ENCODE results near the gene ANAPC16. TPM values are rescaled to one million over a fixed set of nuclear protein-coding genes. Genes with fewer than 3 reads are reported as not detected.

ANAPC16 gene
- polyA plus RNA-seq = 100 to 1,000 TPM; 112 to 176 (median 141) TPM
- long read RNA-seq, donor 1, transcript ANAPC16-201 (4 exons, 3,195 nt) = major isoform, 66 of 274 reads
- long read RNA-seq, donor 1, transcript ANAPC16-203 (3 exons, 734 nt) = minor isoform, 21 of 274 reads
- long read RNA-seq, donor 1, partial matches to known transcripts = 120 of 274 reads
- long read RNA-seq, donor 1, other reads (novel, unspliced or antisense) = 63 of 274 reads
- long read RNA-seq, donor 2, transcript ANAPC16-201 (4 exons, 3,195 nt) = major isoform, 15 of 25 reads
- long read RNA-seq, donor 2, partial matches to known transcripts = 0 of 25 reads
- long read RNA-seq, donor 2, other reads (novel, unspliced or antisense) = 9 of 25 reads
- long read RNA-seq, donor 3, transcript ANAPC16-201 (4 exons, 3,195 nt) = major isoform, 15 of 40 reads
- long read RNA-seq, donor 3, partial matches to known transcripts = 0 of 40 reads
- long read RNA-seq, donor 3, other reads (novel, unspliced or antisense) = 18 of 40 reads
- long read RNA-seq, donor 4, partial matches to known transcripts = 0 of 1 reads
- long read RNA-seq, donor 4, other reads (novel, unspliced or antisense) = 0 of 1 reads
- long read RNA-seq, donor 5, transcript ANAPC16-201 (4 exons, 3,195 nt) = major isoform, 10 of 30 reads
- long read RNA-seq, donor 5, partial matches to known transcripts = 0 of 30 reads
- long read RNA-seq, donor 5, other reads (novel, unspliced or antisense) = 19 of 30 reads
- long read RNA-seq, donor 6, transcript ANAPC16-201 (4 exons, 3,195 nt) = major isoform, 13 of 55 reads
- long read RNA-seq, donor 6, transcript ANAPC16-203 (3 exons, 734 nt) = minor isoform, 7 of 55 reads
- long read RNA-seq, donor 6, partial matches to known transcripts = 8 of 55 reads
- long read RNA-seq, donor 6, other reads (novel, unspliced or antisense) = 26 of 55 reads
- long read RNA-seq, donor 7 = 0 reads
- long read RNA-seq, donor 8, transcript ANAPC16-201 (4 exons, 3,195 nt) = major isoform, 5 of 9 reads
- long read RNA-seq, donor 8, partial matches to known transcripts = 0 of 9 reads
- long read RNA-seq, donor 8, other reads (novel, unspliced or antisense) = 0 of 9 reads
- long read RNA-seq, donor 9, partial matches to known transcripts = 0 of 6 reads
- long read RNA-seq, donor 9, other reads (novel, unspliced or antisense) = 0 of 6 reads
- long read RNA-seq, donor 10, transcript ANAPC16-203 (3 exons, 734 nt) = minor isoform, 14 of 105 reads
- long read RNA-seq, donor 10, transcript ANAPC16-201 (4 exons, 3,195 nt) = major isoform, 31 of 105 reads
- long read RNA-seq, donor 10, partial matches to known transcripts = 22 of 105 reads
- long read RNA-seq, donor 10, other reads (novel, unspliced or antisense) = 34 of 105 reads

DNA sequence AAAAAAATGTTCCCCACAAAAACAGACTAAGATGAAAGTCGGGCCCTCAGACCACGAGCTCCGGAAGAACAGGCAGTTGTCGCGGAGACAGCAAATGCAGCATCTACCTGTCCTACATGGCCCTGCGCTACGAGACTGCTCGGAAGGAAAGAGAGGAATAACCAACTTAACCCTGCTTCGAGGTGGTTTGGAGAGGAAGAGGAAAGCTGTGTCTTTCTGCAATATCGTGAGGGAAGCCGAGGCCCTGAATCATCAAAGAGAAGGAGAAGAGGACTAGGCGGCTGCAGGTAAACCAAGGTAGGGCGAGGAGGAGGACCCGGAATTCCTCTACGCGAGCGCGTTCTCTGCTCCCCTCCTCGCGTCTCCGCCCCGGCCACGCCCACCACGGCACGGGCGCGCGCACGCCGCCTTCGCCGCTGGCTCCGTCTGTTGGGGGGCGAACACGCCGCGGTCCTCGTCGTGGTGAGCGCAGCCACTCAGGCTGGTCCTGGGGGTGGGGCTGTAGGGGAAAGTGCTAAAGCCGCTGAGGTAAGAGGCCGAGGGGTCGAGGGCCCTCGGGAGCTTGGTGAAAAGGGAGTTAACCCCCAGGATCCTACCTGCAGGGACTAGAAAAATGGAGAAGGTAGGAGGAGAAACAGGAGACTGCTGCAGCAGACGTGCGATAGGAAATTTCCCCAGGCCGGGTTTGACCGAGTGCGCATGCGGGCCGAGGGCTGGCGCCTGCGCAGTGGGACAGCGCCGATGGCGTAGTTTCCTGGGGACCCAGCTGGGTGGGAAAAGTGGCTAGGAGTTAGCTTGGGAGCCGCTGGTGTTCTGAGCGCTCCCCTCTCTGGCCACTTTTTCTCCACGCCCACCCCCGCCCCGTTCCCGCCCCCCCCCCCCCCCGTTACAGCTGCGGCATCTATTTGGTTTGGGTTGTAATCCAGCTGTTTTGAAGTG, at the start of gene ANAPC16, which contains the start of gene ASCC1:
Gene ANAPC16, plus strand, starts transcription at position 402 of the 939 bp plus-strand sequence. CDS start 7,903 bp downstream, outside the sequence.
Gene ASCC1, minus strand, starts transcription at position 666 of the 939 bp plus-strand sequence. CDS start 2,978 bp downstream, outside the sequence.
- H3K27me3 ChIP-seq (ENCODE audit: control insufficient read depth in 3 of 3, insufficient read depth in 3 of 3, low read length in 3 of 3) = no peaks in the 10 kb centered on the region
- H3K9me3 ChIP-seq (ENCODE audit: control insufficient read depth in 2 of 2, insufficient read depth in 1 of 2, low read depth in 1 of 2, low read length in 1 of 2) = no peaks in the 10 kb centered on the region
- WGBS, 3 donors = 0 to 1% (median 0%) methylated on average over 60 to 64 of the region's 64 CpGs
- peak within 1 kb of the TSS; percentile 87 to 94 (median 94) for H3K27ac ChIP-seq (ENCODE audit: low read depth in 1 of 3, low read length in 2 of 3)
- H3K36me3 ChIP-seq (ENCODE audit: control insufficient read depth in 3 of 3, insufficient read depth in 2 of 3, low read depth in 1 of 3, low read length in 3 of 3) = peaks cover 0 to 21% (median 0%) of the 10 kb centered on the region in 3 donors
- peaks cover 0 to 10% (median 3%) of the 10 kb centered on the region in 3 donors for H3K4me1 ChIP-seq (ENCODE audit: control insufficient read depth in 3 of 3, insufficient read depth in 2 of 3, low read depth in 1 of 3, low read length in 2 of 3)
- FAIRE-seq (no peak), DNase-seq (peak; percentile 93 to 99)
- H3K4me3 ChIP-seq (ENCODE audit: low read depth in 1 of 3, low read length in 3 of 3) = peak within 1 kb of the TSS; percentile 49 to 81 (median 52)

DNA sequence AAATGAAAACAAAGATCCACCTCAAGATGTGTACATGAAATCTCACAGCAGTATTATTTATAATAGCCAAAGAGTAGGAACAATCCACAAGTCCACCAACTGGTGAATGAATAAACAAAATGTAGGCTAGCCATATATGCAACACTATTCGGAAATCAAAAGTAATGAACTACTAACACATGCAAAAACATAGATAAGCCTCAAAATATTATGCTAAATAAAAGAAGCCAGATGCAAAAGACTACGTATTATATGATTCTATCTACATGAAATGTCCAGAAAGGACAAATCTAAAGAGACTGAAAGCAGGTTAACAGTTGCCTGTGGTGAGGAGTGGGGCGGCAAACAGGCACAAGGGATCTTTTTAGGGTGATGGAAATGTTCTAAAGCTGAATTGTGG, 48.7 kb upstream of the ANAPC16 start:
- 92 to 98% (median 96%) methylated on average over 3 of the region's 3 CpGs for WGBS, 3 donors
- H3K9me3 ChIP-seq (ENCODE audit: control insufficient read depth in 2 of 2, insufficient read depth in 1 of 2, low read depth in 1 of 2, low read length in 1 of 2) = no peaks in the 10 kb centered on the region
- H3K4me1 ChIP-seq (ENCODE audit: control insufficient read depth in 3 of 3, insufficient read depth in 2 of 3, low read depth in 1 of 3, low read length in 2 of 3) = peaks cover 0 to 9% (median 0%) of the 10 kb centered on the region in 3 donors
- H3K27ac ChIP-seq (ENCODE audit: low read depth in 1 of 3, low read length in 2 of 3) = no peak overlapping the region
- no peak overlapping the region for H3K4me3 ChIP-seq (ENCODE audit: low read depth in 1 of 3, low read length in 3 of 3)
- FAIRE-seq (no peak), DNase-seq (no peak)
- H3K27me3 ChIP-seq (ENCODE audit: control insufficient read depth in 3 of 3, insufficient read depth in 3 of 3, low read length in 3 of 3) = no peaks in the 10 kb centered on the region
- H3K36me3 ChIP-seq (ENCODE audit: control insufficient read depth in 3 of 3, insufficient read depth in 2 of 3, low read depth in 1 of 3, low read length in 3 of 3) = peaks cover 0 to 3% (median 0%) of the 10 kb centered on the region in 3 donors

DNA sequence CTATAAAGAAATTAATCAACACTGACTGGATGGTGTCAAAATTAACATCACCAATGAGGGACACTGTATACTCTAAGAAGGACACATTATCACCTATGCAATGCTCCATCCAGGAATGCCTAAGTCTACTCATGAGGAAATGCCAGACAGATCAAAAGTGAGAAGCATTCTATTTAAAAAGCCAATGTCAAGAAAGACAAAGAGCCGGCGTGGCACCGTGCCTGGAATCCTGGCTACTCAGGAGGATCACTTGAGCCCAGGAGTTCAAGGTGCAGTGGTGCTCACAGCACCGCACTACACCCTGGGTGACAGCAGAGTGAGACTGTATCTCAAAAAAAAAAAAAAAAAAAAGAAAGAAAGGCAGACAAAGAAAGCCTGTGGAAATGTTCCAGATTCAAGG, 45.5 kb upstream of the ANAPC16 start:
- no peaks in the 10 kb centered on the region for H3K9me3 ChIP-seq (ENCODE audit: control insufficient read depth in 2 of 2, insufficient read depth in 1 of 2, low read depth in 1 of 2, low read length in 1 of 2)
- H3K4me3 ChIP-seq (ENCODE audit: low read depth in 1 of 3, low read length in 3 of 3) = no peak overlapping the region
- peak overlapping the region; percentile 45 to 82 (median 73) for H3K27ac ChIP-seq (ENCODE audit: low read depth in 1 of 3, low read length in 2 of 3)
- no peaks in the 10 kb centered on the region for H3K27me3 ChIP-seq (ENCODE audit: control insufficient read depth in 3 of 3, insufficient read depth in 3 of 3, low read length in 3 of 3)
- H3K4me1 ChIP-seq (ENCODE audit: control insufficient read depth in 3 of 3, insufficient read depth in 2 of 3, low read depth in 1 of 3, low read length in 2 of 3) = peaks cover 0 to 9% (median 0%) of the 10 kb centered on the region in 3 donors
- peak; percentile 80 to 96 for DNase-seq
- FAIRE-seq = no peak
- peaks cover 0 to 3% (median 0%) of the 10 kb centered on the region in 3 donors for H3K36me3 ChIP-seq (ENCODE audit: control insufficient read depth in 3 of 3, insufficient read depth in 2 of 3, low read depth in 1 of 3, low read length in 3 of 3)
- 17 to 56% (median 42%) methylated on average over 4 of the region's 4 CpGs for WGBS, 3 donors

DNA sequence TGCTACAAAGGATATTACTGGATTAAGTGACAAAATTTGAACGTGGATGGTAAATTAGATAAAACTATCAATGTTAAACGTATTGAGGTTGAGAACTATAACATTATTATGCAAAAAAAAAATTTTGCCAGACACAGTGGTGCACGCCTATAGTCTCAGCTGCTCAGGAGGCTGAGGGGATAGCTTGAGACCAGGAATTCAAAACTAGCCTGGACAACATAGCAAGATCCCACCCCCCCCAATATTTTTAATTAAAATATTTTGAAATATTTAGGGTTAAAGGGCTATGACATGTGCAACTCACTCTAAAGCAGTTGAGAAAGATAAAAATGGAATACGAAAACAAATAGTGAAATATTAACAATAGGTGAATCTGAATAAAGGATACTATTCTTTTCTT, 45.1 kb upstream of the ANAPC16 start:
- peak overlapping the region; percentile 65 to 82 (median 73) for H3K27ac ChIP-seq (ENCODE audit: low read depth in 1 of 3, low read length in 2 of 3)
- FAIRE-seq = no peak

DNA sequence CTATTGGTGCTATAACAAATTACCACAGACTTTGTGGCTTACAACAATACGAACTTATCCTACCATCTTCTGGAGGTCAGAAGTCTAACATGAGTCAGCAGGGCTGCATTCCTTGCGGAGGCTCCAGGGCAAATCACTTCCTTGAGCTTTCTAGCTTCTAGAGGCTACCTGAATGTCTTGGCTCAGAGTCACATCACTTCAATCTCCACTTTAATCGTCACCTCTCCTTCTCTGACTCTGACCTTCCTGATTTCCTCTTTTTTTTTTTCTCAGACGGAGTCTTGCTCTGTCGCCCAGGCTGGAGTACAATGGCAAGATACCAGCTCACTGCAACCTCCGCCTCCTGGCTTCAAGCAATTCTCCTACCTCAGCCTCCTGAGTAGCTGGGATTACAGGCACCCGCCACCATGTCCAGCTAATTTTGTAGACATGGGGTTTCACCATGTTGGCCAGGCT, 44.6 kb upstream of the ANAPC16 start:
- Histone ChIP-seq H3K4me3 (ENCODE audit: low read depth in 1 of 3, low read length in 3 of 3) (no peak overlapping the region), H3K4me1 (ENCODE audit: control insufficient read depth in 3 of 3, insufficient read depth in 2 of 3, low read depth in 1 of 3, low read length in 2 of 3) (peaks cover 0 to 9% (median 0%) of the 10 kb centered on the region in 3 donors), H3K27me3 (ENCODE audit: control insufficient read depth in 3 of 3, insufficient read depth in 3 of 3, low read length in 3 of 3) (no peaks in the 10 kb centered on the region), H3K9me3 (ENCODE audit: control insufficient read depth in 2 of 2, insufficient read depth in 1 of 2, low read depth in 1 of 2, low read length in 1 of 2) (no peaks in the 10 kb centered on the region), H3K36me3 (ENCODE audit: control insufficient read depth in 3 of 3, insufficient read depth in 2 of 3, low read depth in 1 of 3, low read length in 3 of 3) (peaks cover 0 to 3% (median 0%) of the 10 kb centered on the region in 3 donors), H3K27ac (ENCODE audit: low read depth in 1 of 3, low read length in 2 of 3) (peak overlapping the region; percentile 75 to 85 (median 82))
- DNase-seq = peak; percentile 92 to 98
- peak; percentile 15 for FAIRE-seq
- WGBS, 3 donors = 28 to 52% (median 50%) methylated on average over 7 of the region's 7 CpGs

More for the DNA sequence above, 45.1 kb upstream of the ANAPC16 start:
- Histone ChIP-seq H3K4me3 (ENCODE audit: low read depth in 1 of 3, low read length in 3 of 3) (no peak overlapping the region), H3K36me3 (ENCODE audit: control insufficient read depth in 3 of 3, insufficient read depth in 2 of 3, low read depth in 1 of 3, low read length in 3 of 3) (peaks cover 0 to 3% (median 0%) of the 10 kb centered on the region in 3 donors), H3K9me3 (ENCODE audit: control insufficient read depth in 2 of 2, insufficient read depth in 1 of 2, low read depth in 1 of 2, low read length in 1 of 2) (no peaks in the 10 kb centered on the region), H3K4me1 (ENCODE audit: control insufficient read depth in 3 of 3, insufficient read depth in 2 of 3, low read depth in 1 of 3, low read length in 2 of 3) (peaks cover 0 to 9% (median 0%) of the 10 kb centered on the region in 3 donors), H3K27me3 (ENCODE audit: control insufficient read depth in 3 of 3, insufficient read depth in 3 of 3, low read length in 3 of 3) (no peaks in the 10 kb centered on the region)
- DNase-seq = no peak
- WGBS, 3 donors = 29 to 72% (median 49%) methylated on average over 4 of the region's 4 CpGs

DNA sequence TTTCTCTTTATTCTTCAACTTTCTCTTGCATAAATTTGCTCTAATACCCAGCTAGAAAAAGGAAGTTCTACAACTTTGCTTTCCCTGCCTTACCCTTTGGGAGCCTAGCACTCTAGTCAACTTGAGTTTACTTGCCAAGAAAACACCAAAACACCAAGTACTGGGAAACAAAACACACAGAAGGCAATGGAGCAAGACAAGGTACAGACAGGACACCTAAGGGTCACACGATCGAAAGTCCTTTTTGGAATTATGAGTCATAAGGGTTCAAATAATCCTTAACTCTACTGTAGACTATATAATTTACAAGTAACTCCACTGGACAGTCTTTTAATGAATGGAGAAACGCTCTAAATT, 42.6 kb upstream of the ANAPC16 start:
- DNase-seq = no peak

More for the DNA sequence above, 42.6 kb upstream of the ANAPC16 start:
- WGBS, 3 donors = 91 to 97% (median 91%) methylated on average over 3 of the region's 3 CpGs
- Histone ChIP-seq H3K4me3 (ENCODE audit: low read depth in 1 of 3, low read length in 3 of 3) (no peak overlapping the region), H3K4me1 (ENCODE audit: control insufficient read depth in 3 of 3, insufficient read depth in 2 of 3, low read depth in 1 of 3, low read length in 2 of 3) (peaks cover 0 to 15% (median 4%) of the 10 kb centered on the region in 3 donors), H3K9me3 (ENCODE audit: control insufficient read depth in 2 of 2, insufficient read depth in 1 of 2, low read depth in 1 of 2, low read length in 1 of 2) (no peaks in the 10 kb centered on the region), H3K27ac (ENCODE audit: low read depth in 1 of 3, low read length in 2 of 3) (no peak overlapping the region), H3K36me3 (ENCODE audit: control insufficient read depth in 3 of 3, insufficient read depth in 2 of 3, low read depth in 1 of 3, low read length in 3 of 3) (peaks cover 0 to 3% (median under 1%) of the 10 kb centered on the region in 3 donors), H3K27me3 (ENCODE audit: control insufficient read depth in 3 of 3, insufficient read depth in 3 of 3, low read length in 3 of 3) (no peaks in the 10 kb centered on the region)
- no peak for FAIRE-seq
